ENCODE data around the gene TRIAP1.
"Not testable (repeated sequence)": the region's sequence is repeated elsewhere in the genome, so short reads cannot be mapped to it uniquely, and the experiment has no call there.

TRIAP1 gene

DNA sequence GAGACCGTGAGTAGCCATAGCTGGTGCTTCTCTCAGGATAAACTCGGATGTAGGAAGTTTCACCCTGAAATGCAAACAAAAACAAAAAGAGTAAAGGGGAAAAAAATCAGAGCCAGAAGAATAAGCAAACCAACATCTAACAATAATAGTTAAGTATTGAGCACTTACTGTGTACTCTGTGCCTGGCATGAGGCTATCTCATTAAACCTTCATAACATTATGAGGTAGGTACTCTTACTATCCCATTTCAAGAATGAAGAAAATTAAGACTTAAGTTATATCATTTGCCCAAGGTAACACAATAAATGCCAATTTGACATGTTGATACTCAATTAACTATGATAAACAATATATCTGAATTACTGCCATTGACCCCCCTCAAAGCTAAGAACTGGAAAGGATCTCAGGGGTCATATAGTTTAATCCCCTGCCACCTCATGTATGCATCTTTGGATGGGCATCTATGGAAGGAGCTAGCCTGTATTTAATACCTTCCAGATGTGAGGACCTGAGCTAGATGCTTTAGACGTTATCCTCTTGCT, 16.0 kb upstream of the TRIAP1 start:
- no peak overlapping the region for H3K4me3 ChIP-seq (ENCODE audit: low read length)
- DNase-seq (ENCODE audit: low read depth), result no peak
- TF ChIP-seq, protein P1, sequence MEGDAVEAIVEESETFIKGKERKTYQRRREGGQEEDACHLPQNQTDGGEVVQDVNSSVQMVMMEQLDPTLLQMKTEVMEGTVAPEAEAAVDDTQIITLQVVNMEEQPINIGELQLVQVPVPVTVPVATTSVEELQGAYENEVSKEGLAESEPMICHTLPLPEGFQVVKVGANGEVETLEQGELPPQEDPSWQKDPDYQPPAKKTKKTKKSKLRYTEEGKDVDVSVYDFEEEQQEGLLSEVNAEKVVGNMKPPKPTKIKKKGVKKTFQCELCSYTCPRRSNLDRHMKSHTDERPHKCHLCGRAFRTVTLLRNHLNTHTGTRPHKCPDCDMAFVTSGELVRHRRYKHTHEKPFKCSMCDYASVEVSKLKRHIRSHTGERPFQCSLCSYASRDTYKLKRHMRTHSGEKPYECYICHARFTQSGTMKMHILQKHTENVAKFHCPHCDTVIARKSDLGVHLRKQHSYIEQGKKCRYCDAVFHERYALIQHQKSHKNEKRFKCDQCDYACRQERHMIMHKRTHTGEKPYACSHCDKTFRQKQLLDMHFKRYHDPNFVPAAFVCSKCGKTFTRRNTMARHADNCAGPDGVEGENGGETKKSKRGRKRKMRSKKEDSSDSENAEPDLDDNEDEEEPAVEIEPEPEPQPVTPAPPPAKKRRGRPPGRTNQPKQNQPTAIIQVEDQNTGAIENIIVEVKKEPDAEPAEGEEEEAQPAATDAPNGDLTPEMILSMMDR (IDR thresholded peaks at IDR 0.05; ENCODE audit: insufficient read depth, low read depth, low read length, missing control alignments), result no peak

DNA sequence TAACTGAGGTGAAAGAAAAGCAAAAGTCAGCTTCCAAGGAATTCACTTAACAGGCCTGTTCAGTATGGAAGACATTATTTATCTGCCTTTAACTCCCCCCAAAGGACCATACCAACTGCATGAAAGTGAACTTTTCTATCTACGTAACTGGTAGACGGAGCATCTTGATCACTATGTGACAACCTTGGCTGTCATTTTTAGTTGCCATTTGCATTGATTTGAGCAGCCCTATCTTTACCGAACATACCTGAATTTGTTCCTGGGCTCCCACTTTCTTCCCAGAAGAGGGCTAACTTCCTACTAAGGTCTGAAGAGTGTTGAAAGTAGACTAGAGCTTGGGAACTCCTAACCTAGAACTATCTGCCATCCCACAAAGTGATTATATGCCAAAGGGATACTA, 14.0 kb upstream of the TRIAP1 start:
- TF ChIP-seq, protein P1 (IDR thresholded peaks at IDR 0.05; ENCODE audit: insufficient read depth, low read depth, low read length, missing control alignments), result no peak
- H3K4me3 ChIP-seq (ENCODE audit: low read length), result no peak overlapping the region
- DNase-seq (ENCODE audit: low read depth), result no peak

DNA sequence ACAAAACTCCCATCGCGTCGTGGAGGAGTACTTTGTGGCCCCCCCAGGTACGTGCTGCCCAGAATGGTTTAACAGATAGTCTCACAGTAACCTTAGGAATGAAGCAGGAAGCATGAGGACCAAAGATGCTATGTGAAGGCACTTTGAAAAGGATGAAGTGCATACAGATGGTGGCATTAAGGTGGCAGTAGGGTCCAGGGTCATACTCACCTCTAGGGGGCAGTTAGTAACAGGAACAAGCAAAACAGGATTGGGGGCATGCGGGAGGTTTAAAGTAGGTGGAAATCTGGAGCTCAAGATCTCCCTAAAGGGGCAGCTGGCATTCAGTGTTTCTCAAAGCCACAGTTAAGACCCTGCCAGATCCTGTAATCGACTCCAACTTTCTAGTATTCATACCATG, 10.9 kb upstream of the TRIAP1 start:
- H3K4me3 ChIP-seq (ENCODE audit: low read length), result no peak overlapping the region
- TF ChIP-seq, protein P1 (IDR thresholded peaks at IDR 0.05; ENCODE audit: insufficient read depth, low read depth, low read length, missing control alignments), result peak; percentile 33
- no peak for DNase-seq (ENCODE audit: low read depth)

DNA sequence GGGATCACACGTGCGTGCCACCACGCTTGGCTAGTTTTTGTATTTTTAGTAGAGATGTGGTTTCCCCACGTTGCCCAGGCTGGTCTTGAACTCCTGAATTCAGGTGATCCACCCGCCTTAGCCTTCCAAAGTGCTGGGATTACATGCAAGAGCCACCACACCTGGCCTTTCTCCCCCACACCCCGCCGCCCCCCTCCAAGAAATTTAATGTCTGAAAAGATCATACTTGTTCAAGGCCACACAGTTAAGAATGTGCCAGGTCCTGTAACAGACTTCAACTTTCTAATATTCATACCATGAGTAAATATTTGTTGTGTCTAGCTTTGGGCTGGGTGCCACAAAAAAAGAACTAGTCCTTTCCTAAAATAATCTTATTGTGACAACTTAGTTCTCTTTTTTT, 9.1 kb upstream of the TRIAP1 start:
- TF ChIP-seq, protein P1 (IDR thresholded peaks at IDR 0.05; ENCODE audit: insufficient read depth, low read depth, low read length, missing control alignments), result no peak
- H3K4me3 ChIP-seq (ENCODE audit: low read length), result no peak overlapping the region
- DNase-seq (ENCODE audit: low read depth), result no peak

DNA sequence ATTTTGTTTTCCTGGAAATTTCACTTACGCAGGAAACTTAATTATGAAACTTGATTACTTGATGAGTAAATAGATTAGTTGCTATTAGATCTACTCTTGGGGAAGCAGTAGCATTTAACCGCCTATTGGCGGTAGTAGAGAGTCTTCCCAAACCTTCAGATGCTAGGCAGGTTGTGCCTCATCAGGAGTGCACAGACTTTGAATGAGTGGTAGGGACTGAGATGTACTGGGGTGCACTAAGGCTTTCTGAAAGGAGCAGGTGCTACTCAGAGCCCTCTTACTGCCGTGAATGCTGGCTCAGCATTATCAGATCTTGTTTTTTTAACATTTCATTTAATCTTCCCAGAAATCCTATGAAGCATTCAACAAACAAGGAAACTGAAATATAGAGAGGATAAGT, 7.8 kb upstream of the TRIAP1 start:
- DNase-seq (ENCODE audit: low read depth), result peak; percentile 52
- TF ChIP-seq, protein P1 (IDR thresholded peaks at IDR 0.05; ENCODE audit: insufficient read depth, low read depth, low read length, missing control alignments), result peak; percentile 80
- no peak overlapping the region for H3K4me3 ChIP-seq (ENCODE audit: low read length)

DNA sequence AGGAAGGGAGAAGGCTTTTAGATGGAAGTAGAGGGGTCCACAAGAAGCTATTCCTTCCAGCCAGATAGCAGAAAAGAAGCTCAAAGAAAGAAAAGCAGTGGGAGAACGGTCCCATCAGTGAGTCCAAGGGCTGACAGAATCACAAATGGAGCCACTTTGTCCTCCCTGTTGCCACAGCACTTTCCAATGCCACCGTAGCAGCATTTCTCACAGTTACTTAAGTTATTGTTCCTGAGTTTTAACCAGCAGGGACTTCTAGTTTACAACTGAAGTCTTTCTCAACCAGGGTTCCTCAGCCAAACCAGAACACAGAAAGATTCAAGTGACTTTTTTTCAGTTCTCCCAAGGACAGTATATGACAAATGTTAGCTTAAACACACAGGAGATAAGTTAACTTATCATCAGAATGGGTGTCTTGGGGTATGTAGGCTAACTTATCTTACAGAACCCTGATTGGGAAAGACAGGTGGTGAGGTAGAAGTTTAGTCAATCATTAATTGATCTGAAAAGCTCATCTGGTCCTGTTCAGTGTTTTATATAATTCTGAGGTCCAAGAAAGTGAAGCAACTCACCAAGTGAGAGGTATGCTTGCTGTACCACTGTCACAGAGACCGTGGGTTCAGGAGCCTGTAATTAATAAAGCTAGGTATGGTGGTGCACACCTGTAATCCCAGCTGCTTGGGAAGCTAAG, 7.0 kb upstream of the TRIAP1 start:
- TF ChIP-seq, protein P1 (IDR thresholded peaks at IDR 0.05; ENCODE audit: insufficient read depth, low read depth, low read length, missing control alignments), result no peak
- DNase-seq (ENCODE audit: low read depth), result no peak
- H3K4me3 ChIP-seq (ENCODE audit: low read length), result no peak overlapping the region

DNA sequence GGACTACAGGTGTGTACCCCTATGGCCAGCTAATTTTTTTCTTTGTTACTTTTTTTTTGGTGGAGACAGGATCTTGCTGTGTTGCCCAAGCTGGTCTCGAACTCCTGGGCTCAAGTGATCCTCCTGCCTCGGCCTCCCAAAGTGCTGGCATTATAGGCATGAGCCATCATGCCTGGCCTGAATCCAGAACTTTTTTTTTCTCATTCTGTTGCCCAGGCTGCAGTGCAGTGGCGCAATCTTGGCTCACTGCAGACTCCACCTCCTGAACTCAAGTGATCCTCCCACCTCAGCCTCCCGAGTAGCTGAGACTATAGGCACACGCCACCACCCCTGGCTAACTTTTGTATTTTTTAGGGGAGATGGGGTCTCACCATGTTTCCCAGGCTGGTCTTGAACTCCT, 6.3 kb upstream of the TRIAP1 start:
- not testable (repeated sequence) for DNase-seq (ENCODE audit: low read depth); H3K4me3 ChIP-seq (ENCODE audit: low read length)

Measured in epithelial cell of esophagus (primary cell).